Globus pallidus (tissue), 1 donor: ENCODE data around the gene MRAP2.
A peak's percentile ranks its signal among the peaks of the same experiment; 100 is the strongest.

Source experiments
- DNase-seq: peaks from one replicate; pipeline ENCODE4 v3.0.0-alpha.2; 2015; ENCODE audit warnings: low spot score

Gene MRAP2, protein sequence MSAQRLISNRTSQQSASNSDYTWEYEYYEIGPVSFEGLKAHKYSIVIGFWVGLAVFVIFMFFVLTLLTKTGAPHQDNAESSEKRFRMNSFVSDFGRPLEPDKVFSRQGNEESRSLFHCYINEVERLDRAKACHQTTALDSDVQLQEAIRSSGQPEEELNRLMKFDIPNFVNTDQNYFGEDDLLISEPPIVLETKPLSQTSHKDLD

GRCh38 chr6:84033523-84034451 is at the start of gene MRAP2:
Gene MRAP2, plus strand, starts transcription at chr6:84033772. Its CDS starts 21,547 bp downstream, at chr6:84055319.
- no peak for DNase-seq

GRCh38 chr6:83984411-83984810 is 49.2 kb upstream of the MRAP2 start:
- no peak for DNase-seq

DNA sequence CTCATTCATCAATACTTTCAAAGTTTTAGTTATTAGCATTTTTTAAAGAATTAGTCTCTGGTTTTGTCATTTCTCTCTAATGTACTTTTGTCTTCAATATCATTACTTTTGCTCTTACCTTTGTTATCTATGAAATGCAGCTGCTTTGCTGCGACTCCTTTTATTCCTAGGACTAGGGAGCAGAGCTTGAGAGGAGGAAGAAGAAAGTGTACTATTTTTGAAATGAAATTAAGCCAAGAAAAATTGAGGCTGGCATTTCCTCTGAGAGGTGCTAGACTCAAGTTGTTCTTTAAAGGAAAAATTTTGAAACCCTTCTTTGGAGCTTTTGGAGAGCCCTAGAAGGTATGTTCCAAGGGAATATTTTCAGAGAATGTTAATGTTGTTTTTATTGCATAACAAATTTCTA is 48.3 kb upstream of the MRAP2 start:
- no peak for DNase-seq

- no peak for DNase-seq
Measured at GRCh38 chr6:83985715-83986114, 47.9 kb upstream of the MRAP2 start.

GRCh38 chr6:83998021-83998584 is 35.5 kb upstream of the MRAP2 start:
- no peak for DNase-seq

DNA sequence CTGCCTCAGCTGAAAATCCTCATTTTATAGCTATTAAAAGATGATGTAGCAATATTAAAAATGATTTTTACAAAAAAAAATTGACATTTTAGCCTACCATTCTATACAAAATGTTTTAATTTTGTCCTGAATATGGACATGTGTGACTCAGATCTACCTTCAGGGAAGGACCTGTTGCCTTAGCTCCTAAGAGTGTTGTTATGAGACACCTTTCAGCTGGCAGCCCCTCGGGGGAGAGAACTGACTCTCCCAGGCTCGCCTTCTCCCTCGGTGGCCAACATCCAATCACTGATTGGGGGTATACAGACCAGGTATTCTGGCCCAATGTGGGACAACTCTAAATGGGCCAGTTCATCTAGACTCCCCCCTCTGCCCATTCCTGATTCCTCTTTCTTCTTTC is 32.5 kb upstream of the MRAP2 start:
- no peak for DNase-seq

- no peak for DNase-seq
Measured at GRCh38 chr6:84002226-84002625, 31.3 kb upstream of the MRAP2 start.

DNA sequence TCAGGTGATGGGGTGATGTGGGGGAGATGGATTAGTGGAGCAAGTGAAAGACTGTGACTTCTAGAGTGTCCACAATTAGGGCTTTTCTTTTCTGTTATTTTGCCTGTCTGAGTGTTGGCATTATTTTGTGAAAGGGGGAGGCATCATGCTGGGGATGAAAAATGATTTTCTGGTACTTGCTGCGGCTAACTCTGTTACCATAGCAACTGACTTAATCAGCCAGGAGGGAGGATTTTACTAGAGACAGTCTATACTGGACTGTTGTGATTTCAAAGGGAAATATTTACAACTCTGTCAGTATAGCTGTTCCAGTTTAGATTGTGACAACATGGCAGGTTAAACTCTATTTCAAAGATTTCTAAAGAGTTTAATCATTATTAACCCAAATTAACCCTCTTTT is 30.4 kb upstream of the MRAP2 start:
- DNase-seq = no peak

GRCh38 chr6:84003654-84004053 is 29.9 kb upstream of the MRAP2 start:
- no peak for DNase-seq

- DNase-seq = no peak
Measured at GRCh38 chr6:84007871-84008270, 25.7 kb upstream of the MRAP2 start.

DNA sequence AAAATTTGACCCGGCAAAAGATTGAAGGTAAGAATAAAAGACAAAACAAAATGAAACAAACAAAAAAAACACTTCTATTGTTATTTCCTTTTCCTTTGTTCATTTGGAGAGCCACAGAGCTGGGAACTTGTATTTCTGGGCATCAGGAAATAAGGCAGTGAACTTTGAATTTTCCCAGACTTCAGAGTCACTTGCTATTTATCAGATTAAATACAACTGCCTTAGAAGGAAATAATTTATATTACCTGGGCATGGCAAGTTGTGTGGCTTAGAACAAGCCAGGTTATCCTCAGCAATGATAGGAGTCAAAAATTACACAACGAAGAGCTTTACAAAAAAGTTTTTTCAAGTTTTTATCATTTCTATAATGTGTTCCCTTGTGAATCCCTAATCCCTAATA is 20.2 kb upstream of the MRAP2 start:
- no peak for DNase-seq

GRCh38 chr6:84013931-84014330 is 19.6 kb upstream of the MRAP2 start:
- DNase-seq = no peak

DNA sequence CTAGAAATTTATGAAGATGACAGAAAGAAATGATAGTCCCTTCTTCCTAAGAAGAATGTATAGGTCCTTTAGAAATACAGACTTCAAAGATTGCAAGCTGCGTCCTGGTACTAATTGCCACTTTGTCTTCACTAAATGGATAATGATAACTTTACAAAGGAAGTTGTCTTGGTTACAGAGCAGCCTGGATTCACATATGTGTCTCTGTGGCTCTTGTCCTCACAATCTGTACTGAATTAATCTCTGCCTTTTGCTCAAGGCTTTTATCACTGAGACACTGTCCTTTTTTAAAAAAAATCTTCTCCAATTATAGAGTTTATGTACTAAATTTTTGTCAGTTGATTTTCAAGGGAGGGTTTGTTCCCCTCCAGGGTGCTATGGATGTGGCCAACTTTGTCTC is 17.5 kb upstream of the MRAP2 start:
- DNase-seq = no peak

- DNase-seq = no peak
Measured at GRCh38 chr6:84017709-84018452, 15.7 kb upstream of the MRAP2 start.

DNA sequence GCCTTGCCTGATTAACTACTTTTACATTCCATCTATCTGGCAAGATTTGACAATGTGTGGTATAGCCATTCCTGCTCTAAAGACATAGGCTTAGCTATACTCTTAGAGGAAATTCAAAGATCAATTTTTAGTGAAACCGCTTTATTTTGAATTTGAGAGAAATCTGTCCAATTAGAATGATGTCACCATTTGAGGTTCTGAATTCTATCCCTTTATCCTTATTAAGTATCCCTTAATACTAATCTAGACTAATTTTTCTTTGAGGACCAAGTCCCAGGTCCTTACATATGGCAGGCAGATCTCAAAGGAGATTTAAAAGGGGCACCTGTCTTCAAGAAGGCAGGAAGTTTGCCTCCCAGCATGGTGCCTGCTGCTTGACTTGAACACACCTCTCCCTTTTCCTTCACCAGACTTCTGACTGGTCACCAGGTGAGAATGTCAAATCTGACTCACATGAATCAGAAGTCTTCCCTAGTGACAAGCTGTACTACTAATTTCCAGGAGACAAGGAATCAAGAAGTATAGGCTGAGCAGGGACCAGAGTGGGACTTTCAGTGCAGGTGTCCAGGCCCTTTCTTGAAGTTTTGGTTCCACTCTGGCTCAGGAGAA is 15.0 kb upstream of the MRAP2 start:
- DNase-seq = no peak

GRCh38 chr6:84019141-84019841 is 14.3 kb upstream of the MRAP2 start:
- no peak for DNase-seq

- no peak for DNase-seq
Measured at GRCh38 chr6:84019842-84020211, 13.7 kb upstream of the MRAP2 start.

- no peak for DNase-seq
Measured at GRCh38 chr6:84021625-84022024, 11.9 kb upstream of the MRAP2 start.

- no peak for DNase-seq
Measured at GRCh38 chr6:84026721-84027164, 6.8 kb upstream of the MRAP2 start.

GRCh38 chr6:84027340-84028181 is 6.0 kb upstream of the MRAP2 start:
- peak; percentile 16 for DNase-seq
